Natural killer cell (primary cell): ENCODE measurements around the gene VAV3. TPM values are rescaled to one million over a fixed set of nuclear protein-coding genes. Genes with fewer than 3 reads are reported as not detected.

Source experiments
- ATAC-seq, 3 donors: fragments of 150-1000 bp in 2 of 3; fragments of 200-7000 bp in 1 of 3; cut with Tn5 transposase; 1 replicate in 1 of 3; 2 replicates in 2 of 3; pipeline ENCODE4 v1.10.0; 2021; ENCODE audit warnings: mild to moderate bottlenecking in 2 of 3, moderate library complexity in 2 of 3
- DNase-seq, 2 donors: peaks; one replicate each; pipeline versions ENCODE4 v3.0.0 to v3.0.0-alpha.2; 2013 to 2021; ENCODE audit warnings: mixed read lengths in 1 of 2
- H3K27ac ChIP-seq: one replicate; pipeline ENCODE4 v1.5.1; 2013; ENCODE audit warnings: mild to moderate bottlenecking, low read length
- H3K27me3 ChIP-seq: one replicate; pipeline ENCODE4 v1.6.1; 2013; ENCODE audit warnings: low read length; ENCODE audit not compliant: control insufficient read depth, insufficient read depth
- H3K36me3 ChIP-seq: one replicate; pipeline ENCODE4 v1.6.1; 2013; ENCODE audit warnings: low read length; ENCODE audit not compliant: control insufficient read depth, insufficient read depth
- H3K4me1 ChIP-seq: one replicate; pipeline ENCODE4 v1.6.1; 2013; ENCODE audit warnings: low read length; ENCODE audit not compliant: control insufficient read depth, insufficient read depth
- H3K4me3 ChIP-seq: one replicate; pipeline ENCODE4 v1.5.1; 2013; ENCODE audit warnings: low read length
- H3K9me3 ChIP-seq: one replicate; pipeline ENCODE4 v1.6.1; 2013; ENCODE audit warnings: low read length; ENCODE audit not compliant: control insufficient read depth, insufficient read depth
- H3K27ac Mint-ChIP-seq, 2 donors: one replicate each; pipeline ENCODE4 v1.8.0; 2022; ENCODE audit warnings: mild to moderate bottlenecking in 2 of 2, mixed read lengths in 2 of 2, moderate library complexity in 1 of 2
- H3K27me3 Mint-ChIP-seq, 2 donors: one replicate each; pipeline ENCODE4 v1.8.0; 2022; ENCODE audit warnings: low read depth in 2 of 2, mixed read lengths in 2 of 2
- H3K36me3 Mint-ChIP-seq: one replicate; pipeline ENCODE4 v1.8.0; 2022; ENCODE audit warnings: mixed read lengths
- H3K4me1 Mint-ChIP-seq, 2 donors: one replicate each; pipeline ENCODE4 v1.8.0; 2022; ENCODE audit warnings: mixed read lengths in 2 of 2
- H3K4me3 Mint-ChIP-seq: one replicate; pipeline ENCODE4 v1.8.0; 2022; ENCODE audit warnings: mild to moderate bottlenecking, moderate library complexity, mixed read lengths
- H3K9me3 Mint-ChIP-seq, 2 donors: one replicate each; pipeline ENCODE4 v1.8.0; 2022; ENCODE audit warnings: mixed read lengths in 2 of 2
- CTCF ChIP-seq: fragments of 200-600 bp; IDR thresholded peaks from one replicate; pipeline ENCODE4 v1.8.0; 2022; ENCODE audit warnings: antibody characterized with exemption
- WGBS: methylation state at CpG from one replicate; pipeline ENCODE4 v1.1.7; 2013; ENCODE audit warnings: missing lambda C conversion rate; ENCODE audit not compliant: insufficient coverage; 5-methylcytosine and 5-hydroxymethylcytosine counted together
- intact Hi-C: fragments of 100-400 bp; cut with micrococcal nuclease; formaldehyde crosslinking; loops from one replicate; pipeline ENCODE4 v1.14.2; 2022
- total RNA-seq, 4 donors: library from RNA; stranded (reverse); fragments of 120-200 nt in 1 of 4; gene quantifications; one replicate each; pipeline versions ENCODE4 v1.2.3 to v1.2.4, GENCODE V29; 2013 to 2022

Gene VAV3
- total RNA-seq, 3 donors from 2014 or later (not counting 1 experiment from before 2014, with no cell fraction given), result 95.8 to 101 (median 96.6) TPM

GRCh38 chr1:107785496-107786202, 179.3 kb downstream of the VAV3 start:
- H3K36me3 Mint-ChIP-seq, result no peaks in the 10 kb centered on the region
- TF ChIP-seq CTCF, result no peak
- ATAC-seq, result peak; percentile 24 to 36 (median 32)
- Histone ChIP-seq H3K4me3 (peak overlapping the region; percentile 27), H3K9me3 (no peaks in the 10 kb centered on the region), H3K27ac (peak overlapping the region; percentile 94), H3K4me1 (peaks cover 40% of the 10 kb centered on the region), H3K36me3 (no peaks in the 10 kb centered on the region), H3K27me3 (no peaks in the 10 kb centered on the region)
- H3K27me3 Mint-ChIP-seq, result no peaks in the 10 kb centered on the region
- H3K4me1 Mint-ChIP-seq, result peaks cover 80 to 82% of the 10 kb centered on the region in 2 donors
- peak overlapping the region; percentile 85 for H3K4me3 Mint-ChIP-seq
- 56% methylated on average over 3 of the region's 3 CpGs for WGBS
- DNase-seq, result peak in 1 of 2 donors; percentile 64
- intact Hi-C loops, result loop anchor here (1.0 to 2.0 kb wide), 6 partner anchors 36 to 295 kb away; no protein-coding TSS in a partner anchor
- no peaks in the 10 kb centered on the region for H3K9me3 Mint-ChIP-seq
- H3K27ac Mint-ChIP-seq, result peak overlapping the region; percentile 91 to 92

- DNase-seq, result peak in 1 of 2 donors; percentile 86
- Histone ChIP-seq H3K27ac (no peak overlapping the region), H3K36me3 (peaks cover 2% of the 10 kb centered on the region), H3K27me3 (no peaks in the 10 kb centered on the region), H3K9me3 (no peaks in the 10 kb centered on the region), H3K4me1 (peaks cover 18% of the 10 kb centered on the region), H3K4me3 (no peak overlapping the region)
- no peaks in the 10 kb centered on the region for H3K27me3 Mint-ChIP-seq
- no peak overlapping the region for H3K4me3 Mint-ChIP-seq
- intact Hi-C loops, result loop anchor here (1.0 to 5.0 kb wide), 2 partner anchors 343 to 420 kb away; partner anchors contain the start of gene SLC25A24
- TF ChIP-seq CTCF, result peak; percentile 95
- 85% methylated on average over 5 of the region's 6 CpGs for WGBS
- H3K27ac Mint-ChIP-seq, result peak overlapping the region; percentile 91 to 92
- no peaks in the 10 kb centered on the region for H3K9me3 Mint-ChIP-seq
- ATAC-seq, result peak in 1 of 3 donors; percentile 45
- H3K36me3 Mint-ChIP-seq, result no peaks in the 10 kb centered on the region
- H3K4me1 Mint-ChIP-seq, result peaks cover 50 to 55% of the 10 kb centered on the region in 2 donors
These were observed 182.6 kb downstream of the VAV3 start for GRCh38 chr1:107782217-107782845.

GRCh38 chr1:107781245-107781644, 183.7 kb downstream of the VAV3 start:
- TF ChIP-seq CTCF, result no peak
- Histone ChIP-seq H3K9me3 (no peaks in the 10 kb centered on the region), H3K27me3 (no peaks in the 10 kb centered on the region), H3K4me3 (no peak overlapping the region), H3K27ac (no peak overlapping the region), H3K36me3 (peaks cover 12% of the 10 kb centered on the region), H3K4me1 (peaks cover 12% of the 10 kb centered on the region)
- peaks cover 45 to 51% of the 10 kb centered on the region in 2 donors for H3K4me1 Mint-ChIP-seq
- H3K27ac Mint-ChIP-seq, result no peak overlapping the region
- no peak for ATAC-seq
- H3K27me3 Mint-ChIP-seq, result no peaks in the 10 kb centered on the region
- H3K9me3 Mint-ChIP-seq, result no peaks in the 10 kb centered on the region
- intact Hi-C loops, result loop anchor here (5.0 kb wide), 1 partner anchor 421 kb away; the partner anchor contains the start of gene SLC25A24
- DNase-seq, result no peak
- no peak overlapping the region for H3K4me3 Mint-ChIP-seq
- peaks cover 7% of the 10 kb centered on the region for H3K36me3 Mint-ChIP-seq
- no CpG with 5 or more reads among the region's 2 CpGs for WGBS
